Measurements from ENCODE around the gene GPX2.

The GPX2 gene

GRCh38 chr14:64986648-64987437 lies 44.3 kb upstream of the GPX2 start, which contains the start of gene FNTB:
TSS of gene FNTB (plus strand) at chr14:64986895. CDS start at chr14:64986954, 59 bp downstream.
- peak within 1 kb of the TSS; percentile 83 to 87 for H3K18ac ChIP-seq (ENCODE audit: low read depth in 1 of 2, low read length in 2 of 2)
- H3K27ac ChIP-seq (ENCODE audit: low read length, poor library complexity, severe bottlenecking), result peak within 1 kb of the TSS; percentile 88
- H2BK120ac ChIP-seq (ENCODE audit: low read depth, low read length), result no peak within 1 kb of the TSS
- peak within 1 kb of the TSS in 1 of 2 experiments; percentile 72 for H3K14ac ChIP-seq (ENCODE audit: low read length in 2 of 2)
- H3K27me3 ChIP-seq (ENCODE audit: control insufficient read depth in 1 of 2, insufficient read depth in 1 of 2, low read length in 2 of 2), result peaks cover 3 to 5% of the 10 kb centered on the region in 2 experiments
- H3K23ac ChIP-seq (ENCODE audit: low read length in 2 of 2), result no peak within 1 kb of the TSS
- peak within 1 kb of the TSS; percentile 94 for H3K9ac ChIP-seq (ENCODE audit: low read length)
- peak within 1 kb of the TSS; percentile 83 for H4K8ac ChIP-seq (ENCODE audit: low read length)
- H2BK12ac ChIP-seq (ENCODE audit: low read length in 2 of 2), result no peak within 1 kb of the TSS
- no peak within 1 kb of the TSS for H2AK5ac ChIP-seq (ENCODE audit: low read length, severe bottlenecking)
- H3K4me3 ChIP-seq (ENCODE audit: insufficient read depth in 1 of 2, low read depth in 1 of 2, low read length in 2 of 2), result peak within 1 kb of the TSS; percentile 69 to 96
- H4K91ac ChIP-seq (ENCODE audit: low read length), result peak within 1 kb of the TSS; percentile 92
- peaks cover 21% of the 10 kb centered on the region for H3K79me1 ChIP-seq (replicated peaks; ENCODE audit: low read length, poor library complexity, severe bottlenecking)
- peak within 1 kb of the TSS; percentile 67 for H3K4me2 ChIP-seq (ENCODE audit: low read length, poor library complexity, severe bottlenecking)
- H3K36me3 ChIP-seq (ENCODE audit: control insufficient read depth in 1 of 2, insufficient read depth in 2 of 2, low read depth in 1 of 2, low read length in 2 of 2), result peaks cover 0 to 2% of the 10 kb centered on the region in 2 experiments
- peak within 1 kb of the TSS; percentile 2 to 63 for H3K4ac ChIP-seq (ENCODE audit: low read depth in 1 of 2, low read length in 2 of 2)
- H2BK5ac ChIP-seq (ENCODE audit: low read depth, low read length, poor library complexity, severe bottlenecking), result peak within 1 kb of the TSS; percentile 54
- H2BK15ac ChIP-seq (ENCODE audit: low read depth, poor library complexity, severe bottlenecking), result peak within 1 kb of the TSS; percentile 44
- peak; percentile 99 for DNase-seq
- no peaks in the 10 kb centered on the region for H3K9me3 ChIP-seq (ENCODE audit: control insufficient read depth, low read length)
- under 1% methylated on average over 65 of the region's 65 CpGs for WGBS
- peak within 1 kb of the TSS; percentile 72 for H2AFZ ChIP-seq (ENCODE audit: low read depth, low read length)
- H3K4me1 ChIP-seq (ENCODE audit: control insufficient read depth, insufficient read depth, low read depth, low read length), result peaks cover 4% of the 10 kb centered on the region

GRCh38 chr14:64983439-64984310 lies 41.1 kb upstream of the GPX2 start:
- peak overlapping the region in 1 of 2 experiments; percentile 46 for H2BK12ac ChIP-seq (ENCODE audit: low read length in 2 of 2)
- WGBS, result 12% methylated on average over 10 of the region's 15 CpGs
- peaks cover 4 to 5% of the 10 kb centered on the region in 2 experiments for H3K27me3 ChIP-seq (ENCODE audit: control insufficient read depth in 1 of 2, insufficient read depth in 1 of 2, low read length in 2 of 2)

GRCh38 chr14:64979336-64980074 lies 37.0 kb upstream of the GPX2 start:
- H3K23ac ChIP-seq (ENCODE audit: low read length in 2 of 2), result no peak overlapping the region
- H3K9ac ChIP-seq (ENCODE audit: low read length), result no peak overlapping the region
- H2AFZ ChIP-seq (ENCODE audit: low read depth, low read length), result no peak overlapping the region
- peaks cover 10% of the 10 kb centered on the region for H3K4me1 ChIP-seq (ENCODE audit: control insufficient read depth, insufficient read depth, low read depth, low read length)
- H3K18ac ChIP-seq (ENCODE audit: low read depth in 1 of 2, low read length in 2 of 2), result no peak overlapping the region
- no peak overlapping the region for H3K4ac ChIP-seq (ENCODE audit: low read depth in 1 of 2, low read length in 2 of 2)
- peak overlapping the region; percentile 97 for H2AK5ac ChIP-seq (ENCODE audit: low read length, severe bottlenecking)
- no peaks in the 10 kb centered on the region for H3K79me1 ChIP-seq (replicated peaks; ENCODE audit: low read length, poor library complexity, severe bottlenecking)
- H4K91ac ChIP-seq (ENCODE audit: low read length), result no peak overlapping the region
- H3K27me3 ChIP-seq (ENCODE audit: control insufficient read depth in 1 of 2, insufficient read depth in 1 of 2, low read length in 2 of 2), result peaks cover 0 to 8% of the 10 kb centered on the region in 2 experiments
- no peaks in the 10 kb centered on the region for H3K36me3 ChIP-seq (ENCODE audit: control insufficient read depth in 1 of 2, insufficient read depth in 2 of 2, low read depth in 1 of 2, low read length in 2 of 2)
- no peak overlapping the region for H4K8ac ChIP-seq (ENCODE audit: low read length)
- DNase-seq, result no peak
- H3K4me3 ChIP-seq (ENCODE audit: insufficient read depth in 1 of 2, low read depth in 1 of 2, low read length in 2 of 2), result no peak overlapping the region
- H2BK5ac ChIP-seq (ENCODE audit: low read depth, low read length, poor library complexity, severe bottlenecking), result peak overlapping the region; percentile 91
- peak overlapping the region; percentile 96 for H3K27ac ChIP-seq (ENCODE audit: low read length, poor library complexity, severe bottlenecking)
- no peak overlapping the region for H3K4me2 ChIP-seq (ENCODE audit: low read length, poor library complexity, severe bottlenecking)
- no peak overlapping the region for H2BK120ac ChIP-seq (ENCODE audit: low read depth, low read length)
- H3K14ac ChIP-seq (ENCODE audit: low read length in 2 of 2), result no peak overlapping the region
- no peaks in the 10 kb centered on the region for H3K9me3 ChIP-seq (ENCODE audit: control insufficient read depth, low read length)
- no peak overlapping the region for H2BK15ac ChIP-seq (ENCODE audit: low read depth, poor library complexity, severe bottlenecking)
- H2BK12ac ChIP-seq (ENCODE audit: low read length in 2 of 2), result no peak overlapping the region
- 87% methylated on average over 1 of the region's 5 CpGs for WGBS

More at GRCh38 chr14:64983439-64984310, 41.1 kb upstream of the GPX2 start:
- H2AFZ ChIP-seq (ENCODE audit: low read depth, low read length), result no peak overlapping the region
- no peak overlapping the region for H3K23ac ChIP-seq (ENCODE audit: low read length in 2 of 2)
- H3K4me1 ChIP-seq (ENCODE audit: control insufficient read depth, insufficient read depth, low read depth, low read length), result peaks cover 11% of the 10 kb centered on the region
- H2BK120ac ChIP-seq (ENCODE audit: low read depth, low read length), result no peak overlapping the region
- no peaks in the 10 kb centered on the region for H3K36me3 ChIP-seq (ENCODE audit: control insufficient read depth in 1 of 2, insufficient read depth in 2 of 2, low read depth in 1 of 2, low read length in 2 of 2)
- no peak overlapping the region for H3K27ac ChIP-seq (ENCODE audit: low read length, poor library complexity, severe bottlenecking)
- H3K4me3 ChIP-seq (ENCODE audit: insufficient read depth in 1 of 2, low read depth in 1 of 2, low read length in 2 of 2), result peak overlapping the region in 1 of 2 experiments; percentile 65
- H3K18ac ChIP-seq (ENCODE audit: low read depth in 1 of 2, low read length in 2 of 2), result peak overlapping the region in 1 of 2 experiments; percentile 48
- H3K4me2 ChIP-seq (ENCODE audit: low read length, poor library complexity, severe bottlenecking), result peak overlapping the region; percentile 83
- peaks cover 4% of the 10 kb centered on the region for H3K79me1 ChIP-seq (replicated peaks; ENCODE audit: low read length, poor library complexity, severe bottlenecking)
- no peak overlapping the region for H3K14ac ChIP-seq (ENCODE audit: low read length in 2 of 2)
- H3K4ac ChIP-seq (ENCODE audit: low read depth in 1 of 2, low read length in 2 of 2), result no peak overlapping the region
- peak; percentile 59 for DNase-seq
- H4K91ac ChIP-seq (ENCODE audit: low read length), result no peak overlapping the region
- no peaks in the 10 kb centered on the region for H3K9me3 ChIP-seq (ENCODE audit: control insufficient read depth, low read length)
- H4K8ac ChIP-seq (ENCODE audit: low read length), result no peak overlapping the region
- H3K9ac ChIP-seq (ENCODE audit: low read length), result peak overlapping the region; percentile 70
- H2BK15ac ChIP-seq (ENCODE audit: low read depth, poor library complexity, severe bottlenecking), result no peak overlapping the region
- no peak overlapping the region for H2BK5ac ChIP-seq (ENCODE audit: low read depth, low read length, poor library complexity, severe bottlenecking)
- H2AK5ac ChIP-seq (ENCODE audit: low read length, severe bottlenecking), result peak overlapping the region; percentile 73

Data from mesenchymal stem cell (in vitro differentiated cells and primary cell).